Posterior vena cava (tissue), 2 donors: ENCODE data around the gene ARHGAP23. TPM values are rescaled to one million over a fixed set of nuclear protein-coding genes. Genes with fewer than 3 reads are reported as not detected.

Experiments
- DNase-seq: peaks from one replicate; pipeline ENCODE4 v3.0.0-alpha.2; 2020; ENCODE audit warnings: low spot score
- intact Hi-C, 2 donors: fragments of 100-400 bp; cut with DNase I; formaldehyde crosslinking; loops; one replicate each; pipeline versions ENCODE4 v1.14.1 to v1.14.2; 2022 to 2023
- long read RNA-seq, 2 donors: library from polyadenylated mRNA; unstranded; transcript quantifications; one replicate each; pipeline ENCODE4 v2.0.0, GENCODE V29; 2020 to 2021
- total RNA-seq, 2 donors: library from RNA; stranded (reverse); fragmentation: NEBNext Ultra II Directional; extraction: Animal tissue kit (Norgen Biotek cat#: 25700); gene quantifications; one replicate each; pipeline ENCODE4 v1.2.1, GENCODE V29; 2021
- donor health status: DM: yes; HTN: yes; CAD: no.
- donor health status: DM: yes; HTN: yes; CAD: no.

Gene ARHGAP23
- 10 to 100 TPM; 72.9 to 90.4 TPM for total RNA-seq
- long read RNA-seq, donor 1, partial matches to known transcripts: 25 of 32 reads
- long read RNA-seq, donor 1, other reads (novel, unspliced or antisense): 7 of 32 reads
- long read RNA-seq, donor 2, partial matches to known transcripts: 0 of 18 reads
- long read RNA-seq, donor 2, other reads (novel, unspliced or antisense): 18 of 18 reads

GRCh38 chr17:38428112-38428642 lies at the start of gene ARHGAP23:
Gene ARHGAP23 (plus strand): TSS chr17:38428464. CDS start chr17:38428486, 22 bp downstream.
- DNase-seq: peak; percentile 87

GRCh38 chr17:38379448-38379847 lies 48.8 kb upstream of the ARHGAP23 start:
- intact Hi-C loops: no loop called here
- DNase-seq: no peak

More at GRCh38 chr17:38428112-38428642, at the start of gene ARHGAP23:
- intact Hi-C loops: loop anchor here in 1 of 2 donors (5.0 kb wide), 1 partner anchor 54 kb away; no protein-coding TSS in a partner anchor

GRCh38 chr17:38395090-38395489 lies 33.2 kb upstream of the ARHGAP23 start:
- DNase-seq: no peak
- intact Hi-C loops: no loop called here

- DNase-seq: no peak
- intact Hi-C loops: no loop called here
Measured at GRCh38 chr17:38397227-38397626, 31.0 kb upstream of the ARHGAP23 start.

GRCh38 chr17:38400286-38400685 lies 28.0 kb upstream of the ARHGAP23 start:
- intact Hi-C loops: no loop called here
- no peak for DNase-seq

- no peak for DNase-seq
- intact Hi-C loops: no loop called here
Measured at GRCh38 chr17:38401459-38401858, 26.8 kb upstream of the ARHGAP23 start.

- no peak for DNase-seq
- intact Hi-C loops: no loop called here
Measured at GRCh38 chr17:38402897-38403296, 25.4 kb upstream of the ARHGAP23 start.

GRCh38 chr17:38403491-38403890 lies 24.8 kb upstream of the ARHGAP23 start:
- DNase-seq: no peak
- intact Hi-C loops: no loop called here

GRCh38 chr17:38404174-38404943 lies 23.9 kb upstream of the ARHGAP23 start:
- DNase-seq: no peak
- intact Hi-C loops: no loop called here

GRCh38 chr17:38405654-38406053 lies 22.6 kb upstream of the ARHGAP23 start:
- intact Hi-C loops: no loop called here

GRCh38 chr17:38410201-38410600 lies 18.1 kb upstream of the ARHGAP23 start:
- intact Hi-C loops: no loop called here
- no peak for DNase-seq

More at GRCh38 chr17:38405654-38406053, 22.6 kb upstream of the ARHGAP23 start:
- no peak for DNase-seq

GRCh38 chr17:38415250-38416194 lies 12.7 kb upstream of the ARHGAP23 start:
- intact Hi-C loops: loop anchor here in 1 of 2 donors (5.0 kb wide), 1 partner anchor 63 kb away; the partner anchor contains the start of gene SOCS7
- DNase-seq: no peak

- intact Hi-C loops: loop anchor here in 1 of 2 donors (5.0 kb wide), 1 partner anchor 65 kb away; the partner anchor contains the start of gene SOCS7
- no peak for DNase-seq
Measured at GRCh38 chr17:38416840-38417209, 11.4 kb upstream of the ARHGAP23 start.

- no peak for DNase-seq
- intact Hi-C loops: loop anchor here in 1 of 2 donors (5.0 kb wide), 1 partner anchor 65 kb away; the partner anchor contains the start of gene SOCS7
Measured at GRCh38 chr17:38417210-38417951, 10.9 kb upstream of the ARHGAP23 start.

GRCh38 chr17:38418062-38418692 lies 10.1 kb upstream of the ARHGAP23 start:
- intact Hi-C loops: loop anchor here in 1 of 2 donors (5.0 kb wide), 1 partner anchor 66 kb away; the partner anchor contains the start of gene SOCS7
- no peak for DNase-seq

- no peak for DNase-seq
- intact Hi-C loops: loop anchor here in 1 of 2 donors (5.0 kb wide), 1 partner anchor 67 kb away; the partner anchor contains the start of gene SOCS7
Measured at GRCh38 chr17:38418693-38419507, 9.4 kb upstream of the ARHGAP23 start.

GRCh38 chr17:38419508-38419981 lies 8.7 kb upstream of the ARHGAP23 start:
- no peak for DNase-seq
- intact Hi-C loops: loop anchor here in 1 of 2 donors (5.0 kb wide), 1 partner anchor 67 kb away; the partner anchor contains the start of gene SOCS7
